ENCODE measurements around the gene NELFB.

DNA sequence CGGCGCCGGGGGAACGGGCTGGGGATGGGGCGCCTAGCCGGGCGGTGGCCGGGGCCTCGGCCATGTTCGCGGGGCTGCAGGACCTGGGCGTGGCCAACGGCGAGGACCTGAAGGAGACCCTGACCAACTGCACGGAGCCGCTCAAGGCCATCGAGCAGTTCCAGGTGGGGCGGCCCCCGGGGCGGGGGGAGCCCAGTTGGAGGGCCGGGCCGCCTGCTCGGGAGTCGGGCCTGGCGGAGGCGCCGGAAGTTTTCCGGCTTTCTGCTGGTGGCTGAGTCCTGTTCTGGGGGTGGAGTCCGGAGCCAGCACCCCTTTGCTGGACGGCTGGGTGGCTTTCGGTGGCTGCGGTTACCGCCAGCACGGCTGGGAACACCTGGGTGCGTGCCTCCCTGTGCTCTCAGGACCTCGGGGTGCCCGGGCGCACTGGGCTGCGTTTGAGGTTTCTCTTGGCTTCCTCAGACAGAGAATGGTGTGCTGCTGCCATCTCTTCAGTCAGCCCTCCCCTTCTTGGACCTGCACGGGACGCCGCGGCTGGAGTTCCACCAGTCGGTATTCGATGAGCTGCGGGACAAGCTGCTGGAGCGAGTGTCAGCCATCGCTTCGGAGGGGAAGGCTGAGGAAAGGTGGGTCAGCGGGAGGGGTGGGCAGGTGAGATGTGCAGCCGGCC, 454 bp downstream of the NELFB start:
- TF ChIP-seq ZNF8 (CRISPR knock-in tag; IDR thresholded peaks at IDR 0.05) (no peak), GLIS3 (CRISPR knock-in tag; IDR thresholded peaks at IDR 0.05) (no peak), ESRRG (CRISPR knock-in tag; IDR thresholded peaks at IDR 0.05) (no peak)
- TF ChIP-seq, protein P1, sequence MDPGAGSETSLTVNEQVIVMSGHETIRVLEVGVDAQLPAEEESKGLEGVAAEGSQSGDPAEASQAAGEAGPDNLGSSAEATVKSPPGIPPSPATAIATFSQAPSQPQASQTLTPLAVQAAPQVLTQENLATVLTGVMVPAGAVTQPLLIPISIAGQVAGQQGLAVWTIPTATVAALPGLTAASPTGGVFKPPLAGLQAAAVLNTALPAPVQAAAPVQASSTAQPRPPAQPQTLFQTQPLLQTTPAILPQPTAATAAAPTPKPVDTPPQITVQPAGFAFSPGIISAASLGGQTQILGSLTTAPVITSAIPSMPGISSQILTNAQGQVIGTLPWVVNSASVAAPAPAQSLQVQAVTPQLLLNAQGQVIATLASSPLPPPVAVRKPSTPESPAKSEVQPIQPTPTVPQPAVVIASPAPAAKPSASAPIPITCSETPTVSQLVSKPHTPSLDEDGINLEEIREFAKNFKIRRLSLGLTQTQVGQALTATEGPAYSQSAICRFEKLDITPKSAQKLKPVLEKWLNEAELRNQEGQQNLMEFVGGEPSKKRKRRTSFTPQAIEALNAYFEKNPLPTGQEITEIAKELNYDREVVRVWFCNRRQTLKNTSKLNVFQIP (CRISPR knock-in tag; IDR thresholded peaks at IDR 0.05; ENCODE audit: borderline replicate concordance, low read depth), result no peak
